Measurements from ENCODE around the gene SGSM1. TPM values are rescaled to one million over a fixed set of nuclear protein-coding genes. Genes with fewer than 3 reads are reported as not detected.

The SGSM1 gene, protein sequence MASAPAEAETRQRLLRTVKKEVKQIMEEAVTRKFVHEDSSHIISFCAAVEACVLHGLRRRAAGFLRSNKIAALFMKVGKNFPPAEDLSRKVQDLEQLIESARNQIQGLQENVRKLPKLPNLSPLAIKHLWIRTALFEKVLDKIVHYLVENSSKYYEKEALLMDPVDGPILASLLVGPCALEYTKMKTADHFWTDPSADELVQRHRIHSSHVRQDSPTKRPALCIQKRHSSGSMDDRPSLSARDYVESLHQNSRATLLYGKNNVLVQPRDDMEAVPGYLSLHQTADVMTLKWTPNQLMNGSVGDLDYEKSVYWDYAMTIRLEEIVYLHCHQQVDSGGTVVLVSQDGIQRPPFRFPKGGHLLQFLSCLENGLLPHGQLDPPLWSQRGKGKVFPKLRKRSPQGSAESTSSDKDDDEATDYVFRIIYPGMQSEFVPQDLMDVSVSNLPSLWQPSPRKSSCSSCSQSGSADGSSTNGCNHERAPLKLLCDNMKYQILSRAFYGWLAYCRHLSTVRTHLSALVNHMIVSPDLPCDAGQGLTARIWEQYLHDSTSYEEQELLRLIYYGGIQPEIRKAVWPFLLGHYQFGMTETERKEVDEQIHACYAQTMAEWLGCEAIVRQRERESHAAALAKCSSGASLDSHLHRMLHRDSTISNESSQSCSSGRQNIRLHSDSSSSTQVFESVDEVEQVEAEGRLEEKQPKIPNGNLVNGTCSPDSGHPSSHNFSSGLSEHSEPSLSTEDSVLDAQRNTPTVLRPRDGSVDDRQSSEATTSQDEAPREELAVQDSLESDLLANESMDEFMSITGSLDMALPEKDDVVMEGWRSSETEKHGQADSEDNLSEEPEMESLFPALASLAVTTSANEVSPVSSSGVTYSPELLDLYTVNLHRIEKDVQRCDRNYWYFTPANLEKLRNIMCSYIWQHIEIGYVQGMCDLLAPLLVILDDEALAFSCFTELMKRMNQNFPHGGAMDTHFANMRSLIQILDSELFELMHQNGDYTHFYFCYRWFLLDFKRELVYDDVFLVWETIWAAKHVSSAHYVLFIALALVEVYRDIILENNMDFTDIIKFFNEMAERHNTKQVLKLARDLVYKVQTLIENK
- under 1 TPM in 1 of 2 experiments, not detected in 1; 0.13 TPM for total RNA-seq

DNA sequence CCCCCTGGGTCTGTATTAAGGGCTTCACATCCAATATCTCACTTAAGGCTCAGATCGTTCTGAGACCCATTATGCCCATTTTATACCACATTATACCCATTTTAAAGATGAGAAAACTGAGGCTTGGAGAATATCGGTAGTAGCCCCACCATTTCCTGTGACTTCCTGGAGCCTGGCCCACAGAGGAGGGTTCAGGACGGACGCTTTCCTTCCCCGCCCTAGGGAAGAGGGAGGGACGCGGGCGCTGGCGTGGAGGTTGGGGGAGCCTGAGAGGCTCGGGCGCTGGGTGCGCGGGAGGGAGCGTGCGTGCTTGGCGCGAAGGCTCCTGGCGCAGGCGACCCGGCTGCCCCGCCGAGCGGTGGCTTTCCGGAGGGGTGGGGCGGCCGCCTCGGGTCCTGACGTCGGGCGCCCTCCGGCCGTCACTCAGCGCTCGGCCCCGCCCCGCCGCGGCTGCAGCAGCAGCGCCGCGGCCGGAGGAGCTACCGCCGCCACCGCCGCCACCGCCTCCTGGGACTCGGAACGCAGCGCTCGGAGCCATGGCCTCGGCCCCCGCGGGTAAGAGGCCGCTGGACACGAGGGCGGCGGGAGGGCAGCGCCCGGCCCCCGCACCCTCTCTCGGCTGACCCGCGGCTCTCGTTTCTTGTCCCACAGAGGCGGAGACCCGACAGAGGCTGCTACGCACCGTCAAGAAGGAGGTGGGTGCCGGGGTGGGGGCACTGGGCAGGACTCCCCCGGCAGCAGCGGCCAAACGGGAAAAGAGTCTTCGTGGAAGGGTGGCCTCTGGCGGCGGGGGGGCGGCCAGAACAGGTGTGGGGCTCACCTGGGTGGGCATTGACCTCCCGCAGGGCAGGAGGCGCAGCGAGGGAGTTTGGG lies at the start of gene SGSM1:
SGSM1 (plus strand) TSS at position 422 of the 873 bp plus-strand sequence; CDS start at position 537, 115 bp downstream.
- Mint-ChIP-seq H3K4me3 (peak within 1 kb of the TSS; percentile 59), H3K27me3 (peaks cover 3% of the 10 kb centered on the region), H3K27ac (no peak within 1 kb of the TSS), H3K9me3 (no peaks in the 10 kb centered on the region), H3K4me1 (ENCODE audit: low read depth) (peaks cover 13% of the 10 kb centered on the region), H3K36me3 (ENCODE audit: low read depth) (no peaks in the 10 kb centered on the region)
- TF ChIP-seq, protein P1, sequence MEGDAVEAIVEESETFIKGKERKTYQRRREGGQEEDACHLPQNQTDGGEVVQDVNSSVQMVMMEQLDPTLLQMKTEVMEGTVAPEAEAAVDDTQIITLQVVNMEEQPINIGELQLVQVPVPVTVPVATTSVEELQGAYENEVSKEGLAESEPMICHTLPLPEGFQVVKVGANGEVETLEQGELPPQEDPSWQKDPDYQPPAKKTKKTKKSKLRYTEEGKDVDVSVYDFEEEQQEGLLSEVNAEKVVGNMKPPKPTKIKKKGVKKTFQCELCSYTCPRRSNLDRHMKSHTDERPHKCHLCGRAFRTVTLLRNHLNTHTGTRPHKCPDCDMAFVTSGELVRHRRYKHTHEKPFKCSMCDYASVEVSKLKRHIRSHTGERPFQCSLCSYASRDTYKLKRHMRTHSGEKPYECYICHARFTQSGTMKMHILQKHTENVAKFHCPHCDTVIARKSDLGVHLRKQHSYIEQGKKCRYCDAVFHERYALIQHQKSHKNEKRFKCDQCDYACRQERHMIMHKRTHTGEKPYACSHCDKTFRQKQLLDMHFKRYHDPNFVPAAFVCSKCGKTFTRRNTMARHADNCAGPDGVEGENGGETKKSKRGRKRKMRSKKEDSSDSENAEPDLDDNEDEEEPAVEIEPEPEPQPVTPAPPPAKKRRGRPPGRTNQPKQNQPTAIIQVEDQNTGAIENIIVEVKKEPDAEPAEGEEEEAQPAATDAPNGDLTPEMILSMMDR (IDR thresholded peaks at IDR 0.05): no peak
- peak; percentile 85 for DNase-seq
- ChIA-PET CTCF (interaction anchor here (0.7 to 0.9 kb wide), 2 partner anchors 24 to 44 kb away, joined by 3 read pairs; no protein-coding TSS in a partner anchor), POLR2A (no interaction called here)
- intact Hi-C loops (cut with micrococcal nuclease): no loop called here
- peak; percentile 96 for ATAC-seq

DNA sequence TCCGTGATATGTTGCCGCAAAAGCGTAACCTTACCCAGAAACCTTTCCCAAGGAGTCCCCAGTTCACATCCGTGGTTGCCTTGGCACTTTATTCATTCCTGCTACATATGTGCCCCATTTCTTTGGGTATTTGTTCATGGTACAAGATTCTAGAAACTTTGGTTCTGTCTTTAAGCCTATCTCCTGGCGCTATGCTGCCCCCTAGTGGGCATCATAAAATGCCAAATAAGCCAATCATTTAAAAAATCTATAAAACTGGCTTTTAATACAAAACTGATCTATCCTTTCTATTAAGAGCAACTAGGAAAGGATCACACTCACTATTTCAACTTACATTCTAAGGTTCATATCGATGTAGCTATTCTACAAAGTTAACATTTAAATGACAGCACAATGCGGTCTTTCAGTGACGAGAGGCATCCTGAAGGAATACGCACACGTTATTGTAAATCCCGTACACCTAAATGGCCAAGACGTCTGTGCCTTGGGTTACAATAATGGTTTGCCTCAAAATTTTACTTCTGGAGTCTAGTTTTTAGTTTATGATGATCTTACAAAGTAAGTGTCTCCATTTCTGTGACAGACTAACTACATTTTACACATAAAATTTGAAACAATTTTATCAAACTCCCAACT lies 47.7 kb upstream of the SGSM1 start:
- intact Hi-C loops (cut with micrococcal nuclease): no loop called here
- POLR2A ChIA-PET: interaction anchor here (1.1 kb wide), 1 partner anchor 76 kb away, joined by 3 read pairs; no protein-coding TSS in a partner anchor
- H3K27me3 Mint-ChIP-seq: no peaks in the 10 kb centered on the region
- no peak for ATAC-seq
- no peak overlapping the region for H3K27ac Mint-ChIP-seq
- no peaks in the 10 kb centered on the region for H3K4me1 Mint-ChIP-seq (ENCODE audit: low read depth)
- no peak overlapping the region for H3K4me3 Mint-ChIP-seq
- no peaks in the 10 kb centered on the region for H3K9me3 Mint-ChIP-seq
- no peaks in the 10 kb centered on the region for H3K36me3 Mint-ChIP-seq (ENCODE audit: low read depth)
- CTCF ChIA-PET: interaction anchor here (1.1 to 3.3 kb wide), 9 partner anchors 9 to 123 kb away, joined by 3 to 14 read pairs (median 7); no protein-coding TSS in a partner anchor
- peak; percentile 78 for DNase-seq
- TF ChIP-seq, protein P1 (IDR thresholded peaks at IDR 0.05): peak; percentile 91

DNA sequence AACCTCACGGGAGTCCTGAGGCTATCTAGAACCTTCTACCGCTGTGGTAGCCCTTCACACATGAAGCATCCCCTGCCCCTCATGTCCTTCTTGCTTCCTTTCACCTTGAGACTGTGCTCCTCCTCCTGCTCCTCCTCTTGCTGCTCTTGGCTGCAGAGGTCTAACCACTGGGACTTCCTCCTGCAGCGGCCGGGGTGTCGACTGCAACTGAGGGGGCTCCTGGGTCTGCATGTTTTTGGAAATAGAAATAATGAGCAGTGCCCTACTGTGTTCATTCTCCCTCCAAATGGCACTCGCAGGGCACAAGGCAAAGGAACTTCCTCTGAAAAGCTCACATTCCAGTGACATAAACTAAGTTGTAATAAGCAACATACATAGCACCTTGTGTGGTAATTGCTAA lies 46.2 kb upstream of the SGSM1 start:
- H3K27me3 Mint-ChIP-seq: peaks cover under 1% of the 10 kb centered on the region
- intact Hi-C loops (cut with micrococcal nuclease): no loop called here
- no peaks in the 10 kb centered on the region for H3K36me3 Mint-ChIP-seq (ENCODE audit: low read depth)
- ChIA-PET POLR2A (no interaction called here), CTCF (interaction anchor here (1.2 to 3.3 kb wide), 9 partner anchors 10 to 124 kb away, joined by 4 to 14 read pairs (median 7); no protein-coding TSS in a partner anchor)
- H3K27ac Mint-ChIP-seq: no peak overlapping the region
- H3K4me3 Mint-ChIP-seq: no peak overlapping the region
- no peak for DNase-seq
- H3K4me1 Mint-ChIP-seq (ENCODE audit: low read depth): no peaks in the 10 kb centered on the region
- no peaks in the 10 kb centered on the region for H3K9me3 Mint-ChIP-seq
- no peak for ATAC-seq
- TF ChIP-seq, protein P1 (IDR thresholded peaks at IDR 0.05): no peak

DNA sequence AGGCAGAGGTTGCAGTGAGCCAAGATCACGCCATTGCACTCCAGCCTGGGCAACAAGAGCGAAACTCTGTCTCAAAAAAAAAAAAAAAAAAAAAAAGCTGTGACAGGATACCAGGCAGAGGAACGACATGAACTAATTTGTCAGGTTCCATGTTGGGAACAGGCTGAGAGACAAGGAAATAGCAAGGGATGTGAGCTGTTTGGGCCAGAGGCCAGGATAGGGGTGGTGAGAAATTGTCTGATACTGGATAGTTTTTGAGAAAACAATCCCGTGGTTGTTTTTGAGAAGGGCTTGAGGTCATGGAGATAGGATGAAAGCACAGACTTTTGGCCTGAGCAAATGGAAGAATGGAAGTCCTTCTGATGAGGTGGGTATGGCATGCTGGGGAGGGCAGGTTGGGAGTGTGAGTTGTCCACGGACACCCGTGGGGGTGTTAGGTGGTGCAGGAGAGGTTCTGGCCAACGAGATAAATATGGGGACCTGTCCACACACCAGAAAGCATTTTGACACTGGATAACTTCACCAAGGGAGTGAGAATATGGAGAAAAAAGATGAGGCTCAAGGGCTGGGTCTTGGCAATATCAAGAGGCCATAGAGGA lies 45.2 kb upstream of the SGSM1 start:
- DNase-seq (no peak), ATAC-seq (no peak)
- POLR2A ChIA-PET: interaction anchor here (1.2 kb wide), 1 partner anchor 9 kb away, joined by 3 read pairs; no protein-coding TSS in a partner anchor
- no peak overlapping the region for H3K4me3 Mint-ChIP-seq
- CTCF ChIA-PET: interaction anchor here (1.2 to 2.6 kb wide), 3 partner anchors 9 to 125 kb away, joined by 4 to 6 read pairs (median 4); no protein-coding TSS in a partner anchor
- TF ChIP-seq, protein P1 (IDR thresholded peaks at IDR 0.05): no peak
- H3K27me3 Mint-ChIP-seq: peaks cover 1% of the 10 kb centered on the region
- H3K36me3 Mint-ChIP-seq (ENCODE audit: low read depth): no peaks in the 10 kb centered on the region
- H3K9me3 Mint-ChIP-seq: no peaks in the 10 kb centered on the region
- H3K4me1 Mint-ChIP-seq (ENCODE audit: low read depth): no peaks in the 10 kb centered on the region
- intact Hi-C loops (cut with micrococcal nuclease): no loop called here
- no peak overlapping the region for H3K27ac Mint-ChIP-seq

All from activated CD8-positive, alpha-beta T cell treated with anti-CD3 and anti-CD28 coated beads for 36 hours (primary cell).